ENCODE measurements around the gene ANKMY1. TPM values are rescaled to one million over a fixed set of nuclear protein-coding genes. Genes with fewer than 3 reads are reported as not detected.

Gene ANKMY1
- total RNA-seq, 1 donor from 2014 or later: 25.1 TPM

GRCh38 chr2:240450532-240451107, 107.2 kb downstream of the ANKMY1 start:
- intact Hi-C loops (cut with micrococcal nuclease): no loop called here
- Mint-ChIP-seq H3K27ac (no peak overlapping the region), H3K4me1 (ENCODE audit: low read depth) (no peaks in the 10 kb centered on the region), H3K9me3 (no peaks in the 10 kb centered on the region), H3K27me3 (ENCODE audit: low read depth) (peaks cover 34% of the 10 kb centered on the region), H3K4me3 (ENCODE audit: low read depth) (no peak overlapping the region), H3K36me3 (ENCODE audit: low read depth) (no peaks in the 10 kb centered on the region)
- DNase-seq (ENCODE audit: low spot score): no peak

- H3K4me1 Mint-ChIP-seq (ENCODE audit: low read depth): no peaks in the 10 kb centered on the region
- intact Hi-C loops (cut with micrococcal nuclease): no loop called here
- no peaks in the 10 kb centered on the region for H3K36me3 Mint-ChIP-seq (ENCODE audit: low read depth)
- peaks cover 32% of the 10 kb centered on the region for H3K27me3 Mint-ChIP-seq (ENCODE audit: low read depth)
- no peak overlapping the region for H3K4me3 Mint-ChIP-seq (ENCODE audit: low read depth)
- H3K27ac Mint-ChIP-seq: no peak overlapping the region
- DNase-seq (ENCODE audit: low spot score): no peak
- H3K9me3 Mint-ChIP-seq: no peaks in the 10 kb centered on the region
Measured at GRCh38 chr2:240449764-240450531, 107.8 kb downstream of the ANKMY1 start.

GRCh38 chr2:240448387-240449274, 109.2 kb downstream of the ANKMY1 start:
- Mint-ChIP-seq H3K4me1 (ENCODE audit: low read depth) (no peaks in the 10 kb centered on the region), H3K36me3 (ENCODE audit: low read depth) (no peaks in the 10 kb centered on the region), H3K4me3 (ENCODE audit: low read depth) (no peak overlapping the region), H3K9me3 (no peaks in the 10 kb centered on the region), H3K27me3 (ENCODE audit: low read depth) (peaks cover 21% of the 10 kb centered on the region), H3K27ac (no peak overlapping the region)
- DNase-seq (ENCODE audit: low spot score): no peak
- intact Hi-C loops (cut with micrococcal nuclease): no loop called here

- no peak for DNase-seq (ENCODE audit: low spot score)
- Mint-ChIP-seq H3K27ac (no peak overlapping the region), H3K4me3 (ENCODE audit: low read depth) (no peak overlapping the region), H3K36me3 (ENCODE audit: low read depth) (no peaks in the 10 kb centered on the region), H3K9me3 (no peaks in the 10 kb centered on the region), H3K27me3 (ENCODE audit: low read depth) (peaks cover 21% of the 10 kb centered on the region), H3K4me1 (ENCODE audit: low read depth) (no peaks in the 10 kb centered on the region)
- intact Hi-C loops (cut with micrococcal nuclease): no loop called here
Measured at GRCh38 chr2:240447934-240448333, 109.9 kb downstream of the ANKMY1 start.

GRCh38 chr2:240447331-240447730, 110.5 kb downstream of the ANKMY1 start:
- no peaks in the 10 kb centered on the region for H3K9me3 Mint-ChIP-seq
- H3K27ac Mint-ChIP-seq: no peak overlapping the region
- H3K36me3 Mint-ChIP-seq (ENCODE audit: low read depth): no peaks in the 10 kb centered on the region
- intact Hi-C loops (cut with micrococcal nuclease): no loop called here
- no peaks in the 10 kb centered on the region for H3K4me1 Mint-ChIP-seq (ENCODE audit: low read depth)
- no peak overlapping the region for H3K4me3 Mint-ChIP-seq (ENCODE audit: low read depth)
- peaks cover 21% of the 10 kb centered on the region for H3K27me3 Mint-ChIP-seq (ENCODE audit: low read depth)
- DNase-seq (ENCODE audit: low spot score): no peak

- Mint-ChIP-seq H3K4me3 (ENCODE audit: low read depth) (no peak overlapping the region), H3K36me3 (ENCODE audit: low read depth) (no peaks in the 10 kb centered on the region), H3K27me3 (ENCODE audit: low read depth) (peaks cover 16% of the 10 kb centered on the region), H3K27ac (no peak overlapping the region), H3K4me1 (ENCODE audit: low read depth) (no peaks in the 10 kb centered on the region), H3K9me3 (no peaks in the 10 kb centered on the region)
- DNase-seq (ENCODE audit: low spot score): no peak
- intact Hi-C loops (cut with micrococcal nuclease): no loop called here
Measured at GRCh38 chr2:240446664-240447175, 111.1 kb downstream of the ANKMY1 start.

GRCh38 chr2:240445961-240446663, 111.7 kb downstream of the ANKMY1 start:
- Mint-ChIP-seq H3K4me3 (ENCODE audit: low read depth) (no peak overlapping the region), H3K27ac (no peak overlapping the region), H3K27me3 (ENCODE audit: low read depth) (peaks cover 16% of the 10 kb centered on the region), H3K9me3 (no peaks in the 10 kb centered on the region), H3K36me3 (ENCODE audit: low read depth) (no peaks in the 10 kb centered on the region), H3K4me1 (ENCODE audit: low read depth) (no peaks in the 10 kb centered on the region)
- intact Hi-C loops (cut with micrococcal nuclease): no loop called here
- no peak for DNase-seq (ENCODE audit: low spot score)

- Mint-ChIP-seq H3K36me3 (ENCODE audit: low read depth) (no peaks in the 10 kb centered on the region), H3K4me1 (ENCODE audit: low read depth) (no peaks in the 10 kb centered on the region), H3K4me3 (ENCODE audit: low read depth) (no peak overlapping the region), H3K27ac (no peak overlapping the region), H3K27me3 (ENCODE audit: low read depth) (no peaks in the 10 kb centered on the region), H3K9me3 (no peaks in the 10 kb centered on the region)
- DNase-seq (ENCODE audit: low spot score): no peak
- intact Hi-C loops (cut with micrococcal nuclease): no loop called here
Measured at GRCh38 chr2:240444464-240444863, 113.3 kb downstream of the ANKMY1 start.

- no peak for DNase-seq (ENCODE audit: low spot score)
- intact Hi-C loops (cut with micrococcal nuclease): no loop called here
- Mint-ChIP-seq H3K36me3 (ENCODE audit: low read depth) (no peaks in the 10 kb centered on the region), H3K27me3 (ENCODE audit: low read depth) (no peaks in the 10 kb centered on the region), H3K4me1 (ENCODE audit: low read depth) (no peaks in the 10 kb centered on the region), H3K9me3 (no peaks in the 10 kb centered on the region), H3K27ac (no peak overlapping the region), H3K4me3 (ENCODE audit: low read depth) (no peak overlapping the region)
Measured at GRCh38 chr2:240443891-240444301, 113.9 kb downstream of the ANKMY1 start.

GRCh38 chr2:240442891-240443715, 114.7 kb downstream of the ANKMY1 start:
- no peak for DNase-seq (ENCODE audit: low spot score)
- Mint-ChIP-seq H3K27ac (no peak overlapping the region), H3K4me3 (ENCODE audit: low read depth) (no peak overlapping the region), H3K36me3 (ENCODE audit: low read depth) (no peaks in the 10 kb centered on the region), H3K27me3 (ENCODE audit: low read depth) (peaks cover under 1% of the 10 kb centered on the region), H3K9me3 (no peaks in the 10 kb centered on the region), H3K4me1 (ENCODE audit: low read depth) (no peaks in the 10 kb centered on the region)
- intact Hi-C loops (cut with micrococcal nuclease): no loop called here

- no peak overlapping the region for H3K27ac Mint-ChIP-seq
- intact Hi-C loops (cut with micrococcal nuclease): no loop called here
- H3K4me1 Mint-ChIP-seq (ENCODE audit: low read depth): peaks cover 2% of the 10 kb centered on the region
- H3K27me3 Mint-ChIP-seq (ENCODE audit: low read depth): peaks cover 10% of the 10 kb centered on the region
- H3K36me3 Mint-ChIP-seq (ENCODE audit: low read depth): no peaks in the 10 kb centered on the region
- H3K4me3 Mint-ChIP-seq (ENCODE audit: low read depth): no peak overlapping the region
- no peaks in the 10 kb centered on the region for H3K9me3 Mint-ChIP-seq
- DNase-seq (ENCODE audit: low spot score): no peak
Measured at GRCh38 chr2:240441993-240442411, 115.8 kb downstream of the ANKMY1 start.
